CD4-positive, alpha-beta T cell treated with Interferon alpha-2 for 1 hour (primary cell): Measurements from ENCODE around the gene TRIM67.

ENCODE experiments used
- DNase-seq, 2 donors: peaks; one replicate each; pipeline ENCODE4 v3.0.0-alpha.2; 2020 to 2022

TRIM67 gene

DNA sequence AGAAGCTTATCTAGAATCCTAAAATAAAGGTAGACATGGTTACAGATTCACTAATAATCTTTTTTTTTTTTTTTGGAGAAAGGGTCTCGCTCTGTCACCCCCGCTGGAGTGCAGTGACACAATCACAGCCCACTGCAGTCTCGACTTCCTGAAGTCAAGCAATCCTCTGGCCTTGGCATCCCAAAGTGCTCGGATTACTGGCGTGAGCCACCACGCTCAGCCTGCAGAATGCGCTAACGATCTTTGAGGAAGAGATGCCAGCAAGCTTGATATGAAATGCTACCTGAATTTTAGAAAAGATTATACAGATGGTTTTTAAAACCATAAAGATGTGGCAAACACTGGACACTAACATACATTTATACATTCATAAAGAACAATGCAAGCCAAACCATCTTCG lies 75.1 kb downstream of the TRIM67 start:
- no peak for DNase-seq

- no peak for DNase-seq
Observed at GRCh38 chr1:231238298-231238697, 76.4 kb downstream of the TRIM67 start.

DNA sequence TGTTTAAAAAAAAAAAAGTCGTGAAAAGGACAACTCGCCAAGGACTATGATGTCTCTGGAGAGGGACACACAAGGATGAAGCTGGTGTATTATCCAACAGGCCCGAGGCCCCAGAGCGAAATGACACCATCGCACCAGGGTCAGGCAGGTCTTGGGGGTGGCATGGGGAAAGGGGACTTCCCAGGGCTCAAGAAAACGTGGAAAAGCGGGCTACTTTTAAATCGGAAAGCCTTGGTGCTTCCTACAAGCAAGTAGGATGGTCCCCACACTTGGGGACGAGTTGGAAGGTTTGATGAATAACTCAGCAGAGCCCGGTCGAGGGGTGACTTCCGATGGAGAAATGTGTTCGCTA lies 78.6 kb downstream of the TRIM67 start:
- DNase-seq, result no peak

- peak; percentile 87 to 92 for DNase-seq
Observed at GRCh38 chr1:231240883-231241735, 79.3 kb downstream of the TRIM67 start, which contains the start of gene GNPAT. Gene GNPAT (plus strand): TSS chr1:231241212. CDS start chr1:231241379, 167 bp downstream.

- no peak for DNase-seq
Observed at GRCh38 chr1:231241750-231242149, 79.9 kb downstream of the TRIM67 start.

DNA sequence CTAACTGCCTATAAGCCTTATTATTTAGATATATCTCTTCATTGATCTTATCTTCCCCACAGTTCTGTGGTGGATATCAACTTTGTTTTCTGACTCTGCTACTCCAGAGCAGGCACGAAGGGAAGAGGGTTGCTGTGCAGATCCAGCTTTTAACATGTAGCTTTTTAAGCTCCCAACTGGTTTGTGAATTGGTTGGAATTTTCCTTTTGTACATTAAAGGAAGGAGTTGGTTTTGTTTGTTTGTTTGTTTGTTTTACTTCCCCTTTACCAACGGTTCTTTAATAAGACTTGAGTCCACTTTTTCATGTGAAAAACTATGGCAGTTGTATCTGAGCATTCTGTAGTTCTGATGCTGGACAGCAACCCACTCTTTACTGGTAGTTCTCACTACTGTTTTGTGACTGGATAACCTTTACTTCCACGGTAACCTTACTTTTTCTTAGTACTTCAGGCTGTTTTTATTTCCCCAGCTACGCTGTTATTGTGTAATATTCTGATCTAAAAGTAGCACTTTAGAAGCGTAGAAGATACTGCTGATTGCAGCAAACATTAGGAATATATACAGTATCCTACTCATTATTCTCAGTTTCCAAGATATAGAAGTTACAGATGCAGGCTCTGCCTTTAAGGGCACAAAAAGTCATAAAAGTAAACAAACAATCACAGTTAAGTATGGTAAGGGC lies 80.8 kb downstream of the TRIM67 start:
- DNase-seq, result no peak

DNA sequence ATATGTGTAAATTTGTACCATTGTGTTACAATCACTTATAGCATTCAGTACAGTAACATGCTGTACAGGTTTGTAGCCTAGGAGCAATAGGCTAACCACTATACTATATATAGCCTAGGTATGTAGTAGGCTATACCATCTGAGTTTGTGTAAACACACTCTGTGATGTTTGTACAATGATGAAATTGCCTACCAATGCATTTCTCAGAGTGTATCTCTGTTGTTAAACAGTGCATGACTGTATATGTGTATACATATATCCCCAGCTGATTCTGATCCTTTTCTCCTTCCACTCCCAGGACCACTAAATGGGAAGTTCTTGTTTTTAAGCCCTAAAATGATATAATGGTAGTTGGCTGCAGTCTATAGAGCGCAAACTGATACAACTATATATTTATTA lies 86.9 kb downstream of the TRIM67 start:
- no peak for DNase-seq

GRCh38 chr1:231252336-231252735 lies 90.5 kb downstream of the TRIM67 start:
- no peak for DNase-seq

- no peak for DNase-seq
Observed at GRCh38 chr1:231260351-231260750, 98.5 kb downstream of the TRIM67 start.

- DNase-seq, result no peak
Observed at GRCh38 chr1:231264642-231265041, 102.8 kb downstream of the TRIM67 start.

GRCh38 chr1:231265379-231265778 lies 103.5 kb downstream of the TRIM67 start:
- DNase-seq, result no peak

- no peak for DNase-seq
Observed at GRCh38 chr1:231266811-231267322, 105.0 kb downstream of the TRIM67 start.
